ENCODE results near the gene KLHL21. TPM values are rescaled to one million over a fixed set of nuclear protein-coding genes. Genes with fewer than 3 reads are reported as not detected.
"Not testable (repeated sequence)": the region's sequence is repeated elsewhere in the genome, so short reads cannot be mapped to it uniquely, and the experiment has no call there.

The KLHL21 gene
- total RNA-seq, 2 experiments from 2014 or later = 21.0 to 23.3 TPM

GRCh38 chr1:6577831-6578525, 24.7 kb downstream of the KLHL21 start:
- H3K27ac Mint-ChIP-seq = no peak overlapping the region
- H3K27me3 Mint-ChIP-seq (ENCODE audit: low read depth) = no peaks in the 10 kb centered on the region
- peaks cover 32% of the 10 kb centered on the region for H3K4me1 Mint-ChIP-seq (ENCODE audit: low read depth)
- intact Hi-C loops (cut with micrococcal nuclease) = loop anchor here (2.0 kb wide), 1 partner anchor 47 kb away; the partner anchor contains the start of gene THAP3
- no peak overlapping the region for H3K4me3 Mint-ChIP-seq
- H3K36me3 Mint-ChIP-seq (ENCODE audit: low read depth) = peaks cover 4% of the 10 kb centered on the region
- H3K9me3 Mint-ChIP-seq = no peaks in the 10 kb centered on the region
- CTCF ChIA-PET = no interaction called here
- no peak for DNase-seq

GRCh38 chr1:6574818-6575217, 27.9 kb downstream of the KLHL21 start:
- no peak for DNase-seq
- Mint-ChIP-seq H3K9me3 (peaks cover 9% of the 10 kb centered on the region), H3K4me3 (no peak overlapping the region), H3K27me3 (ENCODE audit: low read depth) (no peaks in the 10 kb centered on the region), H3K4me1 (ENCODE audit: low read depth) (peaks cover 9% of the 10 kb centered on the region), H3K36me3 (ENCODE audit: low read depth) (peaks cover under 1% of the 10 kb centered on the region), H3K27ac (no peak overlapping the region)
- CTCF ChIA-PET = interaction anchor here (0.7 kb wide), 1 partner anchor 207 kb away, joined by 3 read pairs; no protein-coding TSS in a partner anchor
- intact Hi-C loops (cut with micrococcal nuclease) = no loop called here

GRCh38 chr1:6574025-6574620, 28.5 kb downstream of the KLHL21 start:
- Mint-ChIP-seq H3K4me1 (ENCODE audit: low read depth) (peaks cover 2% of the 10 kb centered on the region), H3K27me3 (ENCODE audit: low read depth) (no peaks in the 10 kb centered on the region), H3K9me3 (peaks cover 9% of the 10 kb centered on the region), H3K4me3 (no peak overlapping the region), H3K36me3 (ENCODE audit: low read depth) (no peaks in the 10 kb centered on the region), H3K27ac (no peak overlapping the region)
- no peak for DNase-seq
- CTCF ChIA-PET = interaction anchor here (0.6 kb wide), 1 partner anchor 12 kb away, joined by 4 read pairs; no protein-coding TSS in a partner anchor
- intact Hi-C loops (cut with micrococcal nuclease) = no loop called here

- H3K9me3 Mint-ChIP-seq = peaks cover 9% of the 10 kb centered on the region
- H3K27me3 Mint-ChIP-seq (ENCODE audit: low read depth) = no peaks in the 10 kb centered on the region
- CTCF ChIA-PET = interaction anchor here (0.7 to 0.8 kb wide), 2 partner anchors 11 to 1214 kb away, joined by 3 to 4 read pairs; no protein-coding TSS in a partner anchor
- intact Hi-C loops (cut with micrococcal nuclease) = no loop called here
- H3K4me1 Mint-ChIP-seq (ENCODE audit: low read depth) = no peaks in the 10 kb centered on the region
- no peak overlapping the region for H3K4me3 Mint-ChIP-seq
- H3K36me3 Mint-ChIP-seq (ENCODE audit: low read depth) = no peaks in the 10 kb centered on the region
- no peak for DNase-seq
- H3K27ac Mint-ChIP-seq = no peak overlapping the region
These were observed 29.9 kb downstream of the KLHL21 start for GRCh38 chr1:6572653-6573383.

GRCh38 chr1:6570987-6571386, 31.7 kb downstream of the KLHL21 start:
- CTCF ChIA-PET = no interaction called here
- no peak overlapping the region for H3K4me3 Mint-ChIP-seq
- intact Hi-C loops (cut with micrococcal nuclease) = no loop called here
- H3K4me1 Mint-ChIP-seq (ENCODE audit: low read depth) = no peaks in the 10 kb centered on the region
- no peak for DNase-seq
- H3K36me3 Mint-ChIP-seq (ENCODE audit: low read depth) = no peaks in the 10 kb centered on the region
- no peak overlapping the region for H3K27ac Mint-ChIP-seq
- peaks cover 9% of the 10 kb centered on the region for H3K9me3 Mint-ChIP-seq
- no peaks in the 10 kb centered on the region for H3K27me3 Mint-ChIP-seq (ENCODE audit: low read depth)

- Mint-ChIP-seq H3K4me3 (no peak overlapping the region), H3K36me3 (ENCODE audit: low read depth) (no peaks in the 10 kb centered on the region), H3K4me1 (ENCODE audit: low read depth) (no peaks in the 10 kb centered on the region), H3K27ac (no peak overlapping the region), H3K27me3 (ENCODE audit: low read depth) (no peaks in the 10 kb centered on the region), H3K9me3 (peaks cover 9% of the 10 kb centered on the region)
- CTCF ChIA-PET = no interaction called here
- no peak for DNase-seq
- intact Hi-C loops (cut with micrococcal nuclease) = no loop called here
These were observed 32.6 kb downstream of the KLHL21 start for GRCh38 chr1:6570100-6570499.

GRCh38 chr1:6569033-6569432, 33.6 kb downstream of the KLHL21 start:
- Mint-ChIP-seq H3K9me3 (peaks cover 9% of the 10 kb centered on the region), H3K27me3 (ENCODE audit: low read depth) (no peaks in the 10 kb centered on the region), H3K4me3 (no peak overlapping the region), H3K36me3 (ENCODE audit: low read depth) (no peaks in the 10 kb centered on the region), H3K4me1 (ENCODE audit: low read depth) (no peaks in the 10 kb centered on the region), H3K27ac (no peak overlapping the region)
- CTCF ChIA-PET = interaction anchor here (0.6 kb wide), 1 partner anchor 19 kb away, joined by 3 read pairs; no protein-coding TSS in a partner anchor
- intact Hi-C loops (cut with micrococcal nuclease) = no loop called here
- no peak for DNase-seq

- H3K4me1 Mint-ChIP-seq (ENCODE audit: low read depth) = no peaks in the 10 kb centered on the region
- H3K9me3 Mint-ChIP-seq = no peaks in the 10 kb centered on the region
- no peaks in the 10 kb centered on the region for H3K36me3 Mint-ChIP-seq (ENCODE audit: low read depth)
- DNase-seq = no peak
- no peak overlapping the region for H3K27ac Mint-ChIP-seq
- CTCF ChIA-PET = no interaction called here
- intact Hi-C loops (cut with micrococcal nuclease) = no loop called here
- H3K4me3 Mint-ChIP-seq = no peak overlapping the region
- no peaks in the 10 kb centered on the region for H3K27me3 Mint-ChIP-seq (ENCODE audit: low read depth)
These were observed 42.4 kb downstream of the KLHL21 start for GRCh38 chr1:6560267-6560666.

- H3K27me3 Mint-ChIP-seq (ENCODE audit: low read depth); intact Hi-C loops (cut with micrococcal nuclease); DNase-seq; H3K36me3 Mint-ChIP-seq (ENCODE audit: low read depth); H3K9me3 Mint-ChIP-seq; H3K4me3 Mint-ChIP-seq; H3K27ac Mint-ChIP-seq; H3K4me1 Mint-ChIP-seq (ENCODE audit: low read depth): not testable (repeated sequence)
- CTCF ChIA-PET = interaction anchor here (0.6 to 0.7 kb wide), 2 partner anchors 72 to 217 kb away, joined by 3 read pairs; no protein-coding TSS in a partner anchor
These were observed 43.5 kb downstream of the KLHL21 start for GRCh38 chr1:6559161-6559560.

GRCh38 chr1:6557597-6557996, 45.1 kb downstream of the KLHL21 start:
- CTCF ChIA-PET = interaction anchor here (0.6 kb wide), 2 partner anchors 88 to 91 kb away, joined by 3 to 5 read pairs; no protein-coding TSS in a partner anchor
- DNase-seq = no peak
- Mint-ChIP-seq H3K4me1 (ENCODE audit: low read depth) (peaks cover 13% of the 10 kb centered on the region), H3K27ac (no peak overlapping the region), H3K9me3 (no peaks in the 10 kb centered on the region), H3K27me3 (ENCODE audit: low read depth) (no peaks in the 10 kb centered on the region), H3K36me3 (ENCODE audit: low read depth) (no peaks in the 10 kb centered on the region), H3K4me3 (no peak overlapping the region)
- intact Hi-C loops (cut with micrococcal nuclease) = no loop called here

- Mint-ChIP-seq H3K27me3 (ENCODE audit: low read depth) (no peaks in the 10 kb centered on the region), H3K36me3 (ENCODE audit: low read depth) (peaks cover 2% of the 10 kb centered on the region), H3K4me3 (peak within 1 kb of the TSS; percentile 80), H3K9me3 (no peaks in the 10 kb centered on the region), H3K27ac (peak within 1 kb of the TSS; percentile 24), H3K4me1 (ENCODE audit: low read depth) (peaks cover 19% of the 10 kb centered on the region)
- no peak for DNase-seq
- intact Hi-C loops (cut with micrococcal nuclease) = loop anchor here (1.0 to 5.0 kb wide), 6 partner anchors 24 to 147 kb away; partner anchors contain the start of genes DNAJC11, PHF13 and ZBTB48
- CTCF ChIA-PET = interaction anchor here (0.7 to 2.8 kb wide), 10 partner anchors 17 to 72 kb away, joined by 3 to 14 read pairs (median 4); partner anchors contain the start of genes PHF13 and ZBTB48
These were observed 47.5 kb downstream of the KLHL21 start, which contains the start of gene TAS1R1 for GRCh38 chr1:6554907-6555778. TAS1R1 (plus strand) TSS chr1:6555307; CDS start chr1:6555374, 67 bp downstream.

All from activated naive CD4-positive, alpha-beta T cell treated with anti-CD3 and anti-CD28 coated beads for 36 hours (primary cell).